ENCODE measurements around the gene KDM7A. TPM values are rescaled to one million over a fixed set of nuclear protein-coding genes. Genes with fewer than 3 reads are reported as not detected.
A peak's percentile ranks its signal among the peaks of the same experiment; 100 is the strongest.

The KDM7A gene
- polyA plus RNA-seq, 1 experiment = 2.9 TPM

DNA sequence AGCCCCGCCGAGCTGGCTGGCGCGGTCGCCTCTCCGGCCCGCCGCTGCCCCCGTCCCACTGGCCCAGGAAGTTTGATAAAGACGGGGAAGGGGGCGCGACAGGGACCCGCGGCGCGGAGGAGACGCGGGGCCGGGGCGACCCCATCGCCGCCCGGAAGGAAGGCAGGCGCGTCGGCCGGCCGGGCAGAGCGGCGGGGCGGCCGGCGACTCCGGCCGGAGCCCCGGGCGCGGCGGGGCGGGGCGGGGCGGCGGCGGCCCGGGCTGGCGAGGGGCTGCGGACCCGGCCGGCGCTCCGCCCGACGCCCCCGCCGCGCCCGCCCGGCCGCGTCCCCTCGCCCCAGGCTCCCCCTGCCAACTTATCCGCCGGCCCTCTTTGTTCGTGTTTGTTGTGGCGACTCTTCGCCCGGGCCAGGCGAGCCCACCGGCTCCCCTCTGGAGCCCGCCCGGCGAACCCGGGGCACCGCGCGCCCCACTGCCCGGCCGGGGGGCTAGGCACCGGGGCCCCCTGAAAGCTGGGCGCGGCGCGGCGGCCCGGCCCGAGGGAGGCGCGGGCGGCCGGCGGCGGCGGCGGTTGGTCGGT, 571 bp downstream of the KDM7A start:
- no peak for DNase-seq (ENCODE audit: low read depth)
- TF ChIP-seq, protein P1, sequence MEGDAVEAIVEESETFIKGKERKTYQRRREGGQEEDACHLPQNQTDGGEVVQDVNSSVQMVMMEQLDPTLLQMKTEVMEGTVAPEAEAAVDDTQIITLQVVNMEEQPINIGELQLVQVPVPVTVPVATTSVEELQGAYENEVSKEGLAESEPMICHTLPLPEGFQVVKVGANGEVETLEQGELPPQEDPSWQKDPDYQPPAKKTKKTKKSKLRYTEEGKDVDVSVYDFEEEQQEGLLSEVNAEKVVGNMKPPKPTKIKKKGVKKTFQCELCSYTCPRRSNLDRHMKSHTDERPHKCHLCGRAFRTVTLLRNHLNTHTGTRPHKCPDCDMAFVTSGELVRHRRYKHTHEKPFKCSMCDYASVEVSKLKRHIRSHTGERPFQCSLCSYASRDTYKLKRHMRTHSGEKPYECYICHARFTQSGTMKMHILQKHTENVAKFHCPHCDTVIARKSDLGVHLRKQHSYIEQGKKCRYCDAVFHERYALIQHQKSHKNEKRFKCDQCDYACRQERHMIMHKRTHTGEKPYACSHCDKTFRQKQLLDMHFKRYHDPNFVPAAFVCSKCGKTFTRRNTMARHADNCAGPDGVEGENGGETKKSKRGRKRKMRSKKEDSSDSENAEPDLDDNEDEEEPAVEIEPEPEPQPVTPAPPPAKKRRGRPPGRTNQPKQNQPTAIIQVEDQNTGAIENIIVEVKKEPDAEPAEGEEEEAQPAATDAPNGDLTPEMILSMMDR (IDR thresholded peaks at IDR 0.05; ENCODE audit: insufficient read depth, low read depth, low read length) = no peak
- peaks cover 2% of the 10 kb centered on the region; the same call in 1 of the 2 replicates for H3K27me3 ChIP-seq (ENCODE audit: control insufficient read depth, insufficient read depth, low read length)
- H3K36me3 ChIP-seq (ENCODE audit: control insufficient read depth, insufficient read depth, low read length) = no peaks in the 10 kb centered on the region
- ChIA-PET POLR2A (no interaction called here), CTCF (interaction anchor here (0.5 to 1.8 kb wide), 14 partner anchors 11 to 859 kb away, joined by 3 to 10 read pairs (median 4); no protein-coding TSS in a partner anchor)
- peak overlapping the region; percentile 82 for H3K4me3 ChIP-seq (ENCODE audit: low read depth, low read length)

DNA sequence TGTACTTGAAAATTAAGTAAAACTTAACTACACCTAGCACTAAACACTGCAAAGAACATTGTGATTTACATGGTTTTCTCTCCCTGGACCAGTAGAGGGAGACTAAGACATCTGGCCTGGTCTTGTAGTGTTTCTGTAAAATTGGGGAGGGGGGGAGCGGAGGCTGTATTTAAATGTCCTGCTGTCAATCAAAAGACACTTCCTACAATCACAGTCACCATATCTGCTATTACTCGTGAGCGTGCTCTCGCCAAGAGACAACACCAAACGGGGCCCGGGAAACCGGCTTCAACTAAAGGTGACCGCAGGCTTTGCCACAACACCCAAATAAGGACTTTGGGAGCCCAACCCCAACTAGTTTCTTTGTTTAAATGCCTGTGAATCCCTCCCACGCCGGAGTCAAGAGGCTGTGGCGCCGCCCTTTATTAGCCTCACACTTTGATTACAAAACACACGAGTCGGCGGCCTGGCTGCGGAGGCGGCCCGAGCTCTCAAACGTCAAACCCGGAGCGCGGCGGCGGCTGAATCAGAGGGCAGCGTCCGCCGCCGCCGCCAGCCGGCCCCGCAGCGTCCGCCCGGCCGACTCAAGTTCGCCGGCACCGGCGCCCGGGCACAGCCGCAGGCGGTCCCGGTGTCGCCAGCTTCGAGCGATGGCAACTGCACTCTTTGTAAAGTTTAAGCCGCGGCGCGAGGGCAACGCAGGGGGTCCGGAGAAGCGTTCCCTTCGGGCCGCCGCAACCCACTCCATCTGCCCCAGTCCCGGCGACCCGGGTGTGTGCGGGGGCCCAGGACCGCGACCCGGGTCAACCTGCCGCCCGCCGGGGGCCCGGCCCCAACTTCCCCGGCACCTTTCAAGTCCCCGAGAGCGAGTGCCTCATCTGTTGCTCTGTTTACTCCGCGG, 1.3 kb downstream of the KDM7A start:
- Histone ChIP-seq H3K4me3 (ENCODE audit: low read depth, low read length) (peak overlapping the region; percentile 82), H3K27me3 (ENCODE audit: control insufficient read depth, insufficient read depth, low read length) (peaks cover 2% of the 10 kb centered on the region; the same call in 1 of the 2 replicates), H3K36me3 (ENCODE audit: control insufficient read depth, insufficient read depth, low read length) (no peaks in the 10 kb centered on the region)
- peak; percentile 77 for DNase-seq (ENCODE audit: low read depth)
- TF ChIP-seq, protein P1 (IDR thresholded peaks at IDR 0.05; ENCODE audit: insufficient read depth, low read depth, low read length) = peak; percentile 87
- ChIA-PET CTCF (interaction anchor here (0.5 to 1.3 kb wide), 14 partner anchors 10 to 859 kb away, joined by 3 to 9 read pairs (median 3); no protein-coding TSS in a partner anchor), POLR2A (no interaction called here)

DNA sequence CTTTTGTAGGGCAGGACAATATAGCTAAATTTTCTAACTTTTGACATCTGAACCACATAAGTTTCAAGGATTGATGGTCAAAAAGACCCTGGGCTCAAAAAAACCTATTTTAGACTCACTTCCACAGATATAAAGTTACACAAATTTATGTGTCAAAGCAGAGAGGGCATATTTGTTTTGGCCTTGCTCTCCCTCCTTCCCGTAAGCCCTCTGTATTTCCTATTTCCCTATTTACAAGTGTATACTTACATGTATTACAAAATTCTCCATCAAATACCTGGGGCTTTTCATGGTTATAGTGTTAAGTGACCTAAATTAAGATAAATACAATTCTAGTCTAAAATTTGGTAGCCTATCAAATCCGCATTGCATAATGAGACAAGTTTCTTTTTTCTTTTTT, 2.6 kb downstream of the KDM7A start:
- ChIA-PET POLR2A (no interaction called here), CTCF (no interaction called here)
- no peaks in the 10 kb centered on the region for H3K36me3 ChIP-seq (ENCODE audit: control insufficient read depth, insufficient read depth, low read length)
- no peak overlapping the region for H3K4me3 ChIP-seq (ENCODE audit: low read depth, low read length)
- no peak for DNase-seq (ENCODE audit: low read depth)
- TF ChIP-seq, protein P1 (IDR thresholded peaks at IDR 0.05; ENCODE audit: insufficient read depth, low read depth, low read length) = no peak
- peaks cover 2% of the 10 kb centered on the region; the same call in 1 of the 2 replicates for H3K27me3 ChIP-seq (ENCODE audit: control insufficient read depth, insufficient read depth, low read length)

DNA sequence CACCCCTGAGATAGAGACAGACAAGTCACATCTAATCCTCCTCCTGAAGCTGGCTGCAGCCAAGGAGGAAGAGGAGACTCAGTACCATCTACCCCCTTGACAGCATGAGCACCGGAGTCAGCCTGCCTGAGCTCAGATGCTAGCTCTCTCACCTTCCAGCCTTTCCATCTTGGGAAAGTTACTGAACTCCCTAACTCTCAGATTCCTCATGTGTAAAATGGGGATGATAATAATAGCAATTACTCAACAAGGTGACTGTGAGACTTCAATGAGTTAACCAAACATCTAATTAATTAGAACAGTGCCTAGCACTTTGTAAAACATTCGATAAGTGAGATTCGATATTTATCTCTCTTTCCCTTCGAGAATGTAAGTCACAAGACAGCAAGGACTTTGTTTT, 6.4 kb downstream of the KDM7A start:
- no peak for DNase-seq (ENCODE audit: low read depth)
- CTCF ChIA-PET = interaction anchor here (0.8 to 1.4 kb wide), 3 partner anchors 79 to 558 kb away, joined by 3 to 6 read pairs (median 3); no protein-coding TSS in a partner anchor
- Histone ChIP-seq H3K36me3 (ENCODE audit: control insufficient read depth, insufficient read depth, low read length) (no peaks in the 10 kb centered on the region), H3K4me3 (ENCODE audit: low read depth, low read length) (no peak overlapping the region), H3K27me3 (ENCODE audit: control insufficient read depth, insufficient read depth, low read length) (no peaks in the 10 kb centered on the region)
- POLR2A ChIA-PET = no interaction called here
- TF ChIP-seq, protein P1 (IDR thresholded peaks at IDR 0.05; ENCODE audit: insufficient read depth, low read depth, low read length) = no peak

DNA sequence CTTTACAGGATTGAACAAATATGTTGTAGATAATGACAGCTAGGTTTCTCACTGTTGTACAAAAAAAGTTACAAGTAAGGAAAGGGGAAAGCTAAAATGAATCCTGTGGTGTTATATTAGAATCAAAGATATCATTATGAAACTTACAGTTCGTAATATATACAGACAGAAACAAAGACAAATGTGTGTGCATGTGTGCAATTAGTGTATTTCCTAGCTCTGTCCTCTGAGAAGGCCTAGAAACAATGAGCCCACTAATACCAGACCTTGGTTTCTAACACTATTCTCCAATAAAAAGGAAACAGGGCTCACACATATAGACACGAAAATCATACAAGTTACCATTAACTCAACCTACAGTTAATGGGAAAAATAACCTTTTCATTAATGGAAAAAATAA, 8.0 kb downstream of the KDM7A start:
- ChIA-PET POLR2A (no interaction called here), CTCF (no interaction called here)
- no peak overlapping the region for H3K4me3 ChIP-seq (ENCODE audit: low read depth, low read length)
- no peaks in the 10 kb centered on the region for H3K36me3 ChIP-seq (ENCODE audit: control insufficient read depth, insufficient read depth, low read length)
- TF ChIP-seq, protein P1 (IDR thresholded peaks at IDR 0.05; ENCODE audit: insufficient read depth, low read depth, low read length) = no peak
- DNase-seq (ENCODE audit: low read depth) = no peak
- no peaks in the 10 kb centered on the region for H3K27me3 ChIP-seq (ENCODE audit: control insufficient read depth, insufficient read depth, low read length)
